ENCODE measurements around the gene SEPTIN1.

The SEPTIN1 gene

GRCh38 chr16:30382111-30382881 lies at the start of gene SEPTIN1:
SEPTIN1 (minus strand) TSS chr16:30382561; CDS start chr16:30382542, 19 bp downstream.
- peak; percentile 66 for DNase-seq (ENCODE audit: low read depth)

GRCh38 chr16:30430428-30430970 lies 48.1 kb upstream of the SEPTIN1 start:
- DNase-seq (ENCODE audit: low read depth), result no peak

GRCh38 chr16:30429678-30430427 lies 47.5 kb upstream of the SEPTIN1 start, which contains the start of gene DCTPP1:
DCTPP1 (minus strand) TSS chr16:30430030; CDS start chr16:30429980, 50 bp downstream.
- peak; percentile 90 for DNase-seq (ENCODE audit: low read depth)

GRCh38 chr16:30429418-30429677 lies 47.0 kb upstream of the SEPTIN1 start:
- DNase-seq (ENCODE audit: low read depth), result no peak

- no peak for DNase-seq (ENCODE audit: low read depth)
Observed at GRCh38 chr16:30428055-30428454, 45.7 kb upstream of the SEPTIN1 start.

GRCh38 chr16:30421010-30421409 lies 38.6 kb upstream of the SEPTIN1 start:
- DNase-seq (ENCODE audit: low read depth), result no peak

GRCh38 chr16:30418350-30419181 lies 36.2 kb upstream of the SEPTIN1 start:
- no peak for DNase-seq (ENCODE audit: low read depth)

- DNase-seq (ENCODE audit: low read depth), result peak; percentile 79
Observed at GRCh38 chr16:30417529-30418349, 35.4 kb upstream of the SEPTIN1 start.

- no peak for DNase-seq (ENCODE audit: low read depth)
Observed at GRCh38 chr16:30416624-30417528, 34.5 kb upstream of the SEPTIN1 start.

- no peak for DNase-seq (ENCODE audit: low read depth)
Observed at GRCh38 chr16:30416047-30416603, 33.8 kb upstream of the SEPTIN1 start.

- no peak for DNase-seq (ENCODE audit: low read depth)
Observed at GRCh38 chr16:30414159-30414558, 31.8 kb upstream of the SEPTIN1 start.

GRCh38 chr16:30413112-30413806 lies 30.9 kb upstream of the SEPTIN1 start:
- DNase-seq (ENCODE audit: low read depth), result no peak

GRCh38 chr16:30409125-30410060 lies 27.0 kb upstream of the SEPTIN1 start:
- DNase-seq (ENCODE audit: low read depth), result peak; percentile 92

GRCh38 chr16:30407804-30408534 lies 25.6 kb upstream of the SEPTIN1 start:
- DNase-seq (ENCODE audit: low read depth), result no peak

GRCh38 chr16:30407102-30407803 lies 24.9 kb upstream of the SEPTIN1 start, which contains the start of gene ZNF771:
ZNF771 (plus strand) TSS chr16:30407606; CDS start chr16:30408054, 448 bp downstream.
- peak; percentile 86 for DNase-seq (ENCODE audit: low read depth)

GRCh38 chr16:30406795-30407101 lies 24.4 kb upstream of the SEPTIN1 start:
- DNase-seq (ENCODE audit: low read depth), result no peak

All from stimulated activated CD8-positive, alpha-beta memory T cell treated with anti-CD3 and anti-CD28 coated beads, Interleukin-12 subunit alpha, Interleukin-12 subunit beta, amount 100 ng/mL, for 1 hour (primary cell).